HG02610 (cell line): ENCODE data around the gene CLEC2A.

Source experiments
- ATAC-seq: cut with Tn5 transposase; IDR thresholded peaks from one replicate; pipeline ENCODE4 v1.9.1; 2021; ENCODE audit warnings: mild to moderate bottlenecking, moderate library complexity; ENCODE audit not compliant: unreplicated experiment

CLEC2A gene

DNA sequence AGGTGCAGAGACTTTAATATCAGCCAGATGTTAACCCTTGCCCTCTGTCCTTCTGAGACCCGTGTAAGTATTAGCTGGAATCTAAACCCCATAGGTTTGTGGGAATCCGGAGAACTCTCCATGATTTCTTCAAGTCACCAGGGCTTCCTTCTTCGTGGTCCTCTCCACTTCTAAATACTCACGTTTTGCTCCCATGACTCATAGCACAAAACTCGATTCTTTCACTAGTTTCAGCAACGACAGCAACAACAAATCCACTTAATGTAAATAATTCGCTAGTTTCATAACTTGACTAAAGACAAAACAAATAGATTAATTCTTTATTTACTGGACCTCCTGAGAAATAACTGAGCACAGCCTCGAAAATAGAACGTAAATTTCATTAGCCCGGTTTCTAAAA is 4.4 kb upstream of the CLEC2A start:
- ATAC-seq: no peak

DNA sequence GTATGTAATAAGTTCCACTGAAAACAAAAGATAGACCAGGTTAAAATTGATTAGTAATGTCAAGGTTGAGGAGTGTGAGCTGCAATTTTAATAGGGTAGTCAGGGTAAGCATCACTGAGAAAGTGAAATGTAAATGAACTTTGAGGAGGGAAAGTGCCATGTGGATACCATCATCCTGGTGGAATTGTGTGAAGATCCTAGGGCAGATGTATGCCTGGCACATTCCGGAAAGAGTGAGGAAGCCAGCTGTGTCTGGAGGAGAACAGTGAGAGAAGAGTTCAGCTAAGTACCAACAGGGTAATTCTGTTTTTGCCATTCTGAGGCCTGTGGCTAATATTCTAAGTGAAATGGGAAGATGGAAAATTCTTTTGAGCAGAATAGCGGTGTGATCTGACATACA is 2.9 kb upstream of the CLEC2A start:
- no peak for ATAC-seq

DNA sequence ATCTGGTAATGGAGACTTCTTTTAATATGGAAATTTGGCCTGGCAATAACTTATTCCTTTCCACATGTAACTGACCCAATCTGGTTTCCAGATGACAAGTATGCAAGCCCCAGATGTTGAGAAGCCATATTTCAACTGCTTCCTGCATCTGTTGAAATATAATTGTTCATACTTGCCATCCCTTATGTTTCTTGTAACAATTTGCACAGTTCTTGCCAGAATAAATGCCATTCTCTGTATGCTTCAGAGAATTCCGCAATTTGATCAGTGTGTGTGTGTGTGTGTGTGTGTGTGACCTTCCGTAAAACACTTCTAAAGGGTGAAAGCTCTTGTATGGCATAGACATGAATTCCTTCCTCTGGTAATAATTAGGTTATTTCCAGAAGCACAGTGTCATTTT is 1.8 kb upstream of the CLEC2A start:
- no peak for ATAC-seq

DNA sequence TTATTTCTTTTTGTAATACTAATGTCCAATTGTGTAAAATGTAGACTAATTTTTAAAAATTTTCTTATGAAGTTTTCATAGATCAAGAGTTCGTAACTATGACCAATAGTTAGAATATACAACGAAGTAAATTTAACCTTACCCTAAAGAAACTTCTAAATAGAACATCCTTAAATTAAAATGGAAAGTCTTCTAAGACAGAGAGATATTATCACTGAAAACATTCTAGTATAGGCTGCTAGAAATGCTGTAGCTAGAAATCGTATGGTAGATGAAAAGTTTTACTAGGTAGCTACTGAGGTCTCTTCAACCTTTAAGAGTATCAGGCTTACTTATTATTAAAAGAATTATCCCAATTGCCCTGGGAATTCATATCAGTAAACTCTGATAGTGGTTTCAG is 925 bp downstream of the CLEC2A start:
- no peak for ATAC-seq

DNA sequence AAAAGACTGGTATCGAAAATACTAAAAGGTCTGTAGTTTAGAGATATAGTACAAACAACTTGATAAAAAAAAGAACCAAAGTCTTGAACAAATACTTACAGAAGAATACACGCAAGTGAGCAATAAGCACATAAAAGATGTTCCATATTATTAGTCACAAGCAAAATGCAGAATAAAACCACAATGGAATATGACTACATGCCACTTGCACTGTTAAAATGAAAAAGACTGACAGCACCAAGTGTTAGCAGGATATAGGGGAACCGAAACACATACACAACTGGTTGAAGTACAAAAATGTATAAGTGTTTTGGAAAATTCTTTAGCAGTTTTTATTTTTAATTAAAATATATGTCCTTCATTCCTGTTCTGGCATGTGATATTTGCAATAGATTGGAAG is 3.6 kb downstream of the CLEC2A start:
- ATAC-seq: no peak

DNA sequence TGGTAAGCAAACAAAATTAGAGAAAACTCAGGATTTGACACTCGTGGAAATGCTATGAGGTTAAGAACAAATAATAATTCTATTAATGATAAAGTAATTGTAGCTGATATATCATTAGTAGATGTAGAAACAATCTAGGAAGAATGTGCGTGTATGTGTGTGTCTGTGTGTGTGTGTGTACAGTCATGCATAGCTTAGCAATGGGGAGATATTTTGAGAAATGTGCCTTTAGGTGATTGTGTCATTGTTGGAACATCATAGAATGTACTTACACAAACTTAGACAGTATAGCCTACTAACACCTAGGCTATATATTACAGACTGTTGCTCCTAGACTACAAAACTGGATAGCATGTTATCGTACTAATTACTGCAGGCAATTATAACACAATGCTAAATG is 5.3 kb downstream of the CLEC2A start:
- no peak for ATAC-seq

DNA sequence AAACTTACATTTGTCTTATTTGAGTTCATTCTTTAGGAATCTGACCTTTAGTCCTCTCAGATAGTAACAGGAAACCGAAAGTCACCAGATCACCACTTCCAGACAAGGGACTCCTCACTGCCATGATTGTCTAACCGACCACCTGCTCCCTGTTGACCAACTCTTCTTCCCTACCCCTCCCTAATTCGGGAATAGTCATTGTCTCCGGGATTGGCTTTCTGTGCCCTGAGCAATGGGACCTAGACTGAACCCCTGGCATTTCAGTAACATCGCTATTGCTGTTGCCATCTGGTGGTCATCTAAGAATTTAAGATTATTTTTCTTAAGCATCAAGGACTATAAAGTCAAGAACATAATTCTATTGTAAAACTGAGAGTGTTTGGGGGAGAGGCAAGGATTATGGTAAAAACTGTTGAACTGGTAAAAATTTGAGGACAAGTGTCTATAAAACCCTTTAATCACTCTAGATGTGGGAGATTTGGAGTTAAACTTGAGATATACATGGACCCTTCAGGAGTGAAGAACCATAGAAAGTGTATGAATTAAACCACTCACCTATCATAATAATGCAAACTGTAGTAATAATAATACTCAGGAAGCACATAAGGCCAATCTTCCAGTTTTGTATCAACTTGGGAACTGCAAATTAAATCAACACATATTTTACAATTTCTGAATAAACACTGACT is 6.3 kb downstream of the CLEC2A start:
- no peak for ATAC-seq

DNA sequence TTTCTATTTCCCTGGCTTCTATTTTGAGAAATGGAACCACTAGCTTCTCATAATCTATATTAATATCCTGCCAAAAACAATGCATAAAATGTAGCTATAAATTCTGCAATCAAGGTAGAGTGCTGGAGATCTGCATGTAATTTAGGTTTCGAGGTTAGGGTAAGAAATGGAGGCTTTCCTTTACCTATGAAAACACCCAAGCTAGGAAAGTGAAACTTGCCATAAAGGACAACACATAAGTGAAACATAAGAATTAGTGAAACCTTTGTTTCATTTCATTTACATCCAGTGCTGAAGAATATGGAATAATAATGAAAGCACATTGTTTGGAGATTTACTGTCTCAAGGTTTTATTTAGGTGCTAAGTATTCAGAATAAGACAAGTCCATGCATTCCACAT is 9.7 kb downstream of the CLEC2A start:
- no peak for ATAC-seq

DNA sequence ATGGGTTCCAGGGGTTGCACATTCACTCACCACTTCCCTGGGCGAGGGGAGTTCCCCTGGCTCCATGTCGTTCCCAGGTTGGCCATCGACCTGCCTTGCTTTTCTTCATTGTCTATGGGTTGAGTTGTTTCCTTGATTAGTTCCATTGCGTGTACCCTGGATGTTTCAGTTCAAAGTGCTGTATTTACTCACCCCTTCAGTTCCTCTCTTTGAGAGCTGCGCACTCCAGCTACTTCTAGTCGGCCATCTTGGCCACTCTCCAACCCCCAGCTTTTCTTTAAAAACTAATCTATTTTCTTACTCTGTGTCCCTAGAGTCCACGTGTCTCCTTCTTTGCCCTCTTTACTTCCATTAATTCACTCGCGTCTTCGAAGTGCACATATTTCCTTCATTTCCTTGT is 11.7 kb downstream of the CLEC2A start:
- ATAC-seq: no peak

DNA sequence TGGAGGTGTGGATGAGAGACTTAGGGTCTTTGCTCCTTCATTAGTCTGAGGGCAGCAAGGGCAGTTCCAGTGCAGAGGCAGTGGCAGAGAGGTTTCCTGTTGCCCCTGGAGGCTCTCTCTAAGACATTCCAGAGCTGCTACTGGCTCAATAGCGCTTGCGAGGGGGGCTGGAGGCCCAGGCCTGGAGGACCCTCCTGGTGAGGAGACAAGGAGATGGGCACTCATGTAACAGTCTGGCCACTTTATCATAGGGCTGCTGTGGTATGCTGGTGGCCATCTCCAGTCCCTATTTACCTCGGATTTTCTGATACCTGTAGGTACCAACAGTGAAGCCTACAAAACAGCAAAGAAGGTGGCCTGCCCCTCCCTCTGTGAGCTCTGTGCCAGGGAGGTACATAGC is 12.7 kb downstream of the CLEC2A start:
- no peak for ATAC-seq

DNA sequence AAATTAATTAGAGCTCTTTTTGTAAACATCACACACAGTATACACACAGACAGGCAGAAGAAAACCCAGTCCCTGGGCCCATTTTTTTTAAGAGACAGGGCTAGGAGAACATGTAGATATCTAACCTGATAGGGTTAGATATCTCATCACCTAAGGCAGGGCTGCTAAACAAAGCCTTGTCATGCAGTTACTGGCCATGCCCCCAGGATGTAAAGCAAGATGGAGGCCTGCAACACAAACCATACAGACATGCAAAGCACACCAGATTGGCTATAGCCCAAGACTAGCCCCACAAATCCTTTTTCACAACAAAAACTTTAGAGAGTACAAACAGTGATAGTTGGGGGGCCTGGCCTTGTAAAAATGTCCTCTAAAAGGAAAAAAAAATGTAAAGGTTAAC is 20.5 kb downstream of the CLEC2A start:
- no peak for ATAC-seq

DNA sequence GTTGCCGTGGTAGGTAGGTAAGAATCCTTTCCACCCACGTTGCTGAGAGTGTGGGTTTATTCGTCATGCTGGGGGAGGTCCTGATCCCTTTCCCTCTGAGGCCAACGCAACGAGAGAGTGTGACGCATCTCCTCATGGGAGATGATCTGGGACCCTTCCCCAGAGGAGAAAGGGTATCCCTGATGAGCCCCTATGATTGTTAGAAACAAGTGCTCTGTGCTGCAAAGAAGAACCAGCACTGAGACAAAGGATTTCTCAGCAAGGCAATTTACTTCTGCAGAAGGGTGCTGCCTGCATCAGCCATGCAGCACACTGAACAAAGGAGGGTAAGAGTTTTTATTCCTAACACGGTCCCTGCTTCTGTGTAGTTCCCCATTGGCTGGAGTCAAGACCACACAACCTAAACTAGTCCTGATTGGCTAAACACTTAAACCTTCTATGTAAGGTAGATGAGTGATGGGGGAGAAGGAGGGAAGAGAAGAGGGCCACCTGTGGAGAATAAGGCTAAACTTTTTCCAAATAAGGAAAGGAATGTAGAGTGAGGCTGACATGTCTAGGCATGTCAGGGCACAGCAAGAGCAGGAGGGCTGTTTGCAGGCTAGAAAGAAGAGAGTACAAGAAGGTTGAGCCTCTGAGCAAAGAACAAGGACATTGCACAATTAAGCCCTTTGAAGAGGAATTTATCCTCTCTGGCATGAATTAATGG is 21.3 kb downstream of the CLEC2A start:
- no peak for ATAC-seq

DNA sequence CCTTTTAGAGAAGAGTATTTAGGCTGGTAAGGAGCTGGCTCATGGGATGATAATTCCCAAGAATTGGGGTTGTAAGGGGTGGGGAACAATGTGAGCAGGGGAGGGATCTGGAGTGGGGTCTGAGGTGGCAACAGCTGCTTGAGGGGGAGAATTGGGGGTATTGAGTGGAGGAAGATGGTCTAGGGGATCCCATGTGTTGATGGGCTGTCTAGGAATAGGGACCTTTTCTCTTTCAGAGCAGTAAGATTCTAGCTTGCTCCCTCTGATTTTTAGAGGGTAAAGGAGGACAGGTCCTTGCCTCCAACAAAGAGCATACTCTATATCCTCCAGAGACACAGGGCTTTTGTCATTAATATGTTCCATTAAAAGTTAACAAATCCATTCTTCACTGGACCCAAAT is 22.4 kb downstream of the CLEC2A start:
- ATAC-seq: no peak

DNA sequence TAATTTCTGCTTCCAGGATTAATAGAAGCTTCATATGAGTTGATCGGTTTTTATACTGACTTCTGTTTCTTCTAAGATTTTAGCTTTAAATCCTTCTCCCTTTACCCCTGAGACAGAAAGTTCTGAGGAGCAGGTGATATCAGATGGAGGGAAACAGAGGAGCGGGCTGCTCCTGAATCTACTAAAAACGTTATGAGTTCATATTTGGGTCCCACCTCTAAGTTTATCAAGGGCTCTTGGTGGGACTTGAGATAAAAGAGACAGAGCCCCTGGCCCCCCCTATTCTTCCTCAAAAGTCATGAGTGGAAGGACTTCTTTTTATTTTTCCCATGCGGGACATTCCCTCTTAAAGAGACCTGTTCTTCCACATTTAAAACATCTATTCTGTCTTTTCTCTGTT is 23.8 kb downstream of the CLEC2A start:
- ATAC-seq: no peak

DNA sequence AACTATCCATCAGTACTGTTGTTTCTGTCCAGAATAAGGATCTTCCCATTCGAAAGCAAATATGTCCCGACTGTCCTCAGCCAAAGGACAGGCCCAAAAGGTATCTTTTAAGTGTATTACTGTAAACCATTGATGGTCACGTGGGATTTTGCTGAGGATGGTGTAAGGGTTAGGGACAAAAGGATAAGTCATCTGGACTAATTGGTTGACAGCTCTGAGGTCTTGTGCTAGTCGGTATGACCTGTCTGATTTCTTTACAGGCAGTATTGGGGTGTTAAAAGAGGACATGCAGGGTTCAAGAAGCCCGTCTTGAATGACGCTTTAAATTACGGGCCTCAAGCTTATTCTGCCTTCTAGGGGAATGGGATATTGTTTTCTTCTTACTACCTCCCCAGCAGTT is 24.4 kb downstream of the CLEC2A start:
- no peak for ATAC-seq

DNA sequence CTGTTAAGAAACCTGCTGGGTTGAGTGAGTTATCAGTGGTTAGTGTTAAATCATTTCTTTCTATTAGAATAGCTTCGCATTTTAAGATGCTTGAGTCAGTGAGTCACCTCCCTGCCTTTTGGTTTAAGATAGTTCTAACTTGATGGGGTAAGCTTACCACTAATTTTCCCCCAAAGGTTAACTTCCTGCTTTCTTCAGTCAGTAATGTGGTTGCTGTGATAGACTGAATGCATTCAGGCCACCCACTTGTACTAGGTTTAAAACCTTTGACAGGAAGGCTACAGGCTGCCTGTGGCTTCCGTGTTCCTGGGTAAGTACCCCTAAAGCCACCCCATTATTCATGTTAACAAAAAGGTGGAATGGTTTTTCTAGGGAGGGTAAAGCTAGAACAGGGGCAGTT is 25.3 kb downstream of the CLEC2A start:
- no peak for ATAC-seq

DNA sequence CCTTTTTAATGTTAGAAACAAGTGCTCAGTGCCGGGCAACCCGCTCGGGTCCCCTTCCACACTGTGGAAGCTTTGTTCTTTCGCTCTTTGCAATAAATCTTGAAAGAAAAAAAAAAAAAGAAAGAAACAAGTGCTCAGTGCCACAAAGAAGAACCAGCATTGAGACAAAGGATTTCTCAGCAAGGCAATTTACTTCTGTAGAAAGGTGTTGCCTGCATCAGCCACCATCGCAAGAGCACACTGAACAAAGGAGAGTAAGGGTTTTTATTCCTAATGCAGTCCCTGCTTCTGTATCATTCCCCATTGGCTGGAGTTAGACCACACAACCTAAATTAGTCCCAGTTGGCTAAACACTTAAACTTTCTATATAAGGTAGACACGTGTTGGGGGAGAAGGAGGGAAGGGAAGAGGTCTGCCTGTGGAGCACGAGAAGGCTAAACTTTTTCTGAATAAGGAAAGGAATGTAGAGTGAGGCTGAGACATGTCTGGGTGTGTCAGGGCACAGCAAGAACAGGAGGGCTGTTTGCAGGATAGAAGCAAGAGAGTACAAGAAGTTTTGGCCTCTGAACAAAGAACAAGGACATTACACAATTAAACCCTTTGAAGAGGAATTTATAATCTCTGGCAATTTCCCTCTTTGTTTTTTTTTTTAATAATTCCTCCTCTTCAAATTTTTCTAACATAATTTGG is 29.5 kb downstream of the CLEC2A start:
- ATAC-seq: no peak

DNA sequence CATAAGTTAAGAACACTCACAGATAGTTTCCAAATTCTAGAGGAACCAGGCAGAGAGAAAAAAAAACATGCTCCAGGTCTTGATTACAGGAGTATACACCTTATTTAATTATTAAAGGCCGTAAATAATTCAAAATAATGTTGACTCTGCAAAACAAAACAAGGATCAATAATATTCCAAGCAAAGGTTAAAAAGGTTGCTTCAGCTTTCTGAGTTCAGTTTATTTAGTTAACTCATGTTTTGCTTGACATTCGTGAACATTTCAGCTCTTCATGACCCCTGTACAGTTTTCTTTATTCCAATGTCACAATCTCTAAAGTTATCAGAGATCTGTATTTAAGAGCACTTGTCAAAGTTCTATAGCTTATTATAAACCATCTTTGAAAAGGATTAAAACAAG is 31.2 kb downstream of the CLEC2A start:
- ATAC-seq: no peak

DNA sequence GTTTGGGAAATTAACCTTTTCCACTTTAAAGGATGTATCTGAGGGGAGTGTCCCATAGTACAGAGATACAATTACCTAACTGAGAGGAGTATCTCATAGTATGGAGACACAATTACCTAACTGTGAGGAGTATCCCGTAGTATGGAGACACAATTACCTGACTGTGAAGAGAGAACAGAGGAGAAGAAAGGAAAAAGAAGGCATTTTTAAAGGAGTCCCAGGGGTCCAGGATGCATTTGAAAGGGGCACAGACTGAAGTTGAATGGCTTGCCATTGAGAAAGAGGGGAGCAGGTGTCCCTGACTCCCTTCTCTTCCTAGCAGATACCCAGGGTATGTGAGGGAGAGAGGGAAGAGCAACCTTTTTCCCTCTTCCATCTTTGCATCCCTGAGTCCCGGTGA is 33.0 kb downstream of the CLEC2A start:
- ATAC-seq: no peak

DNA sequence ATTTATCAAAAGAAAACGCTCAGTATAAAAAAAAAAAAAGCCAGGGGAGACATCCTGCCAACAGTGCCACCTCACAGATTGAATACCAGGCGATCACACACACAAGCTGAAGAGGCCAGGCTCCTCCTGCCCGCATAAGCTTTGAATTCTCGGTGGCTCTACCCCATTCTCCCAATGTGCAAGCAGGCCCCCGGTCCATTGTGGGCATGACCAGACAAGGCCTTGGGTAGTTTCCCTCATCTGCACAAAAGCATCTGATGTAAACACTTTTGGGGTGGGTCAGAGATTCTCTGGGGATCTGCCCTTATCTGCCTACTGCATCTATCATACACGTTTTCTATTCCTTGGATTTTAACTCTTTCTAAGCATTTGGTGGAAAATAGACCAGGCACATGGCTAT is 34.6 kb downstream of the CLEC2A start:
- no peak for ATAC-seq

DNA sequence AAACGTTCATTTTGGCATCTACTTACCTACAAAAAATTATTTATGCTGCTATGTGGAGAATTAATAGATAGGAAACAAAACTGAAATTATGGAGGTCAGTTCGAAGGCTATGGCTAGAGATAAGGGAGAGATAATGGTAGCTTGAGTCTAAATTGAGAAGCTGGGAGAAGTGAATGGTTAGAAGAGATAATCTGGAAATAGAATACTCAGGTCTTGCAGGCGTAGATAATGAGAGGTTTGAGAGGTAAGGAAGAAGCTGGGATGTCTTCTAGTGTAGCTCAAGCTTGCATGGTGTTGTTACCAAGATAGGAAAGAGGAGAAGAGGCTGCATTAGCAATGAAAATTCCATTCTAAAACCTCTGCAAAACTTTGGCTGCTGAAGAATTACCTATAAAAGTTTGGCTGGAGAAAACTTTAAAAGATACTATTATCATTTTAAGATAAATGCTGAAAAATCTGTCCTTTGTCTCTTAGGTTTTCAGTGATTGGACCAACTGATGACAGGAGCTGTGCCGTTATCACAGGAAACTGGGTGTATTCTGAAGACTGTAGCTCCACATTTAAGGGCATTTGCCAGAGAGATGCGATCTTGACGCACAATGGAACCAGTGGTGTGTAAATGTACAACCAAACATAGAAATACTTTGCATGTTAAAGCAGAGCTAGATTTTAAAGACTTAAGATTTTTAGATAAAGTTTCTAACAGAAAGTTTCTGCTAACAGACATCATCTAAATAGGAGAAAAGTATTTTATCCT is 36.8 kb downstream of the CLEC2A start:
- ATAC-seq: no peak
